LHCN-M2 (cell line): ENCODE measurements around the gene PRF1. TPM values are rescaled to one million over a fixed set of nuclear protein-coding genes. Genes with fewer than 3 reads are reported as not detected.

Experiments used
- DNase-seq: peaks from one replicate; pipeline ENCODE4 v3.0.0-alpha.2; 2012; ENCODE audit warnings: low read depth
- total RNA-seq: library from RNA; depleted of rRNA; stranded (reverse); fragments of >200 nt; gene quantifications from 2 replicates; pipeline ENCODE4 v1.2.3, GENCODE V29; 2014

The PRF1 gene
- total RNA-seq, 1 experiment from 2014 or later: not detected

- peak; percentile 96 for DNase-seq
Measured at GRCh38 chr10:70578371-70578947, 24.1 kb downstream of the PRF1 start.

GRCh38 chr10:70576803-70577517, 25.6 kb downstream of the PRF1 start:
- peak; percentile 74 for DNase-seq

- peak; percentile 89 for DNase-seq
Measured at GRCh38 chr10:70575874-70576802, 26.4 kb downstream of the PRF1 start.

- DNase-seq: peak; percentile 17
Measured at GRCh38 chr10:70575486-70575873, 27.1 kb downstream of the PRF1 start.

GRCh38 chr10:70573599-70574506, 28.7 kb downstream of the PRF1 start:
- no peak for DNase-seq

- DNase-seq: no peak
Measured at GRCh38 chr10:70571636-70572439, 30.7 kb downstream of the PRF1 start.

GRCh38 chr10:70571236-70571635, 31.3 kb downstream of the PRF1 start:
- DNase-seq: no peak

- no peak for DNase-seq
Measured at GRCh38 chr10:70568781-70569495, 33.6 kb downstream of the PRF1 start.

GRCh38 chr10:70568113-70568512, 34.4 kb downstream of the PRF1 start:
- DNase-seq: no peak

- no peak for DNase-seq
Measured at GRCh38 chr10:70567603-70568002, 34.9 kb downstream of the PRF1 start.

GRCh38 chr10:70566515-70567290, 35.8 kb downstream of the PRF1 start:
- DNase-seq: no peak

- DNase-seq: no peak
Measured at GRCh38 chr10:70565556-70566514, 36.7 kb downstream of the PRF1 start.

GRCh38 chr10:70564901-70565351, 37.6 kb downstream of the PRF1 start:
- no peak for DNase-seq

GRCh38 chr10:70564113-70564725, 38.3 kb downstream of the PRF1 start:
- no peak for DNase-seq

- no peak for DNase-seq
Measured at GRCh38 chr10:70563230-70563629, 39.3 kb downstream of the PRF1 start.

- no peak for DNase-seq
Measured at GRCh38 chr10:70562036-70562755, 40.3 kb downstream of the PRF1 start.

- no peak for DNase-seq
Measured at GRCh38 chr10:70561558-70561957, 41.0 kb downstream of the PRF1 start.
